ENCODE data around the gene LRIT2. TPM values are rescaled to one million over a fixed set of nuclear protein-coding genes. Genes with fewer than 3 reads are reported as not detected.
"Not testable (repeated sequence)": the region's sequence is repeated elsewhere in the genome, so short reads cannot be mapped to it uniquely, and the experiment has no call there.

LRIT2 gene
- total RNA-seq, 1 experiment from 2014 or later = not detected

DNA sequence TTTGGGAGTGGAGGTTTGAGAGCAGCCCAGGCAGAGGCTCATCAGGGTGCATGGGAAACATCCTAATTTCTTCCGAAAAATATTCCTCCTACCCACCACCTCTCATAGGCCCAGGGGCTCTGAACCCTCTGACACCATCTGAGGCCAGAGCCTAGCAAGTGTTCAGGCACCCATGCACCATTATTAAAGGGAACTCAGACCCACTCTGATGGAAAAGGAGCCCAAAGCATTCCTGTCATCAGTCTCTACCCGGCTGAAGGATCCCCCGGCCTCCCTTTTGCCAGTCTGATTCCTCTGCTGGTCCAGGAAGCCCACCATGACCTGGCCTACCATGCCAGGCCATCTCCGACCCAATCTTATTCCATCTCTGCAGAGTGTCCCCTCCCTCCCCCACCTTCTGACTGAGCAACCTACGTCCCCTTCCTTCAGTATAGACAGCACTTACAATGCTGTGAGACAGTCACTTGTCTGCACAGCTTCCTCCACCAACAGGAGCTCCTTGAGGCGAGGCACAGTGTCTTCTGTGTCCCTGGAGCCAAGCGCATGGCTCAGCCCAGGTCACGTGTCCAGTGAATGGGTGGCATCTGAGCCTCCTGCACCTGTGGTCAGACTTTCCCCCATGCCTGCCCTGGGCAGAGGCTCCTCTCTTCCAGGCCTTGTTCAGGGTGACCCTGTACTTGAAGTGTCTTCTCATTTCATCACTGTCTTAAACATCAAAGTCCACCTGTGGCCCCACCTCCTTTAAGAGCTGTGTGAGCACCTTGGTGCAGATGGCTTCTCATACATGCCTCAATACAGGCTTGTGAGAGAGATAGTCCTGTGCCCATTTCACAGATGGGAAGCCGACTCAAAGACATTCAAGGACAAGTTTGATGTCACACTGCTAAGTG, 52.6 kb downstream of the LRIT2 start:
- intact Hi-C loops (cut with micrococcal nuclease; ENCODE audit: unreplicated experiment) = no loop called here
- TF ChIP-seq, protein P1, sequence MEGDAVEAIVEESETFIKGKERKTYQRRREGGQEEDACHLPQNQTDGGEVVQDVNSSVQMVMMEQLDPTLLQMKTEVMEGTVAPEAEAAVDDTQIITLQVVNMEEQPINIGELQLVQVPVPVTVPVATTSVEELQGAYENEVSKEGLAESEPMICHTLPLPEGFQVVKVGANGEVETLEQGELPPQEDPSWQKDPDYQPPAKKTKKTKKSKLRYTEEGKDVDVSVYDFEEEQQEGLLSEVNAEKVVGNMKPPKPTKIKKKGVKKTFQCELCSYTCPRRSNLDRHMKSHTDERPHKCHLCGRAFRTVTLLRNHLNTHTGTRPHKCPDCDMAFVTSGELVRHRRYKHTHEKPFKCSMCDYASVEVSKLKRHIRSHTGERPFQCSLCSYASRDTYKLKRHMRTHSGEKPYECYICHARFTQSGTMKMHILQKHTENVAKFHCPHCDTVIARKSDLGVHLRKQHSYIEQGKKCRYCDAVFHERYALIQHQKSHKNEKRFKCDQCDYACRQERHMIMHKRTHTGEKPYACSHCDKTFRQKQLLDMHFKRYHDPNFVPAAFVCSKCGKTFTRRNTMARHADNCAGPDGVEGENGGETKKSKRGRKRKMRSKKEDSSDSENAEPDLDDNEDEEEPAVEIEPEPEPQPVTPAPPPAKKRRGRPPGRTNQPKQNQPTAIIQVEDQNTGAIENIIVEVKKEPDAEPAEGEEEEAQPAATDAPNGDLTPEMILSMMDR (conservative IDR thresholded peaks at IDR 0.05) = no peak
- no peak for TF ChIP-seq EZH2 (IDR thresholded peaks at IDR 0.05; ENCODE audit: low read depth)
- Histone ChIP-seq H3K9me3 (ENCODE audit: insufficient read depth, low read depth) (no peaks in the 10 kb centered on the region), H3K4me3 (no peak overlapping the region), H3K4me2 (no peak overlapping the region), H3K9me2 (ENCODE audit: insufficient read depth) (no peaks in the 10 kb centered on the region), H3K4me1 (replicated peaks; ENCODE audit: insufficient read depth) (no peaks in the 10 kb centered on the region), H3K36me3 (ENCODE audit: low read depth) (no peaks in the 10 kb centered on the region), H3K27me3 (ENCODE audit: insufficient read depth, low read depth) (peaks cover 45% of the 10 kb centered on the region), H3K79me2 (ENCODE audit: low read depth) (no peaks in the 10 kb centered on the region), H2AFZ (no peak overlapping the region), H3K27ac (no peak overlapping the region), H4K20me1 (ENCODE audit: insufficient read depth) (no peaks in the 10 kb centered on the region), H3F3A (ENCODE audit: insufficient read depth, low read depth) (no peaks in the 10 kb centered on the region)
- DNase-seq = no peak
- BruUV-seq (replicated peaks) = no TSS peak
- ChIA-PET POLR2A (ENCODE audit: unreplicated experiment) (no interaction called here), CTCF (no interaction called here)

DNA sequence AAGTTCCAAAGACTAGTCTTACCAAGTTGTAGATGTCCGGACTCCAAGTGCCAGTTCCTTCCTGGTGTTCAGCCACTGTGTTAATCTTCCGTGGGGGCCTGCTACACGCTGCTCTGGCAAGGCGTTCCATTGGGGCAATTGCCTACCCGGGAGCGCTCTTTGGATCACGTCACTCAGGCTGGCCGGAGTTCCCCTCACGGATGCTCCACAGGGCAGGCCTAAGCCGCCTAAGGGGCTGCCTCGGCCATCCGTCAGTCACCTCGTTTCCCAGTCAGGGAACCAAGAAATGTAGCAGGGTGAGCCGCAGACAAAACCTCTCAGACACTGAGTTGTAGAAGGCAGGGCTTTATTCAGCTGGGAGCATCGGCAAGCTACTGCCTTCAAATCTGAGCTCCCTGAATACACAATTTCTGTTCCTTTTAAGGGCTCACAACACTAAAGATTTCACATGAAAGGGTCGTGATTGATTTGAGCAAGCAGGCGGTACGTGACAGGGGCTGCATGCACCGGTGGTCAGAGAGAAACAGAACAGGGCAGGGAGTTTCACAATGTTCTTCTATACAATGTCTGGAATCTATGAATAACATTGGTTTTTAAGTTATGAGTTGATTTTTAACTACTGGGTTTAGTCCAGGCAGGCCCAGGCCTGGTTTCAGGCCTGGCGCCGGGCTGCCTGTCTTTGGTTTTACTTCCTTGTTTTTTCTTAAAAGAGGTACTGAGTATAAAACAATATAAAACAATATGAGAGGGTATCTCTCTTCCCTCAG, 53.5 kb downstream of the LRIT2 start:
- H3K4me1 ChIP-seq (replicated peaks; ENCODE audit: insufficient read depth); H3K79me2 ChIP-seq (ENCODE audit: low read depth); POLR2A ChIA-PET (ENCODE audit: unreplicated experiment); H3K4me3 ChIP-seq; H4K20me1 ChIP-seq (ENCODE audit: insufficient read depth); H3F3A ChIP-seq (ENCODE audit: insufficient read depth, low read depth); BruUV-seq (replicated peaks); H3K36me3 ChIP-seq (ENCODE audit: low read depth); intact Hi-C loops (cut with micrococcal nuclease; ENCODE audit: unreplicated experiment); H3K4me2 ChIP-seq; H3K9me2 ChIP-seq (ENCODE audit: insufficient read depth); DNase-seq; H2AFZ ChIP-seq; H3K9me3 ChIP-seq (ENCODE audit: insufficient read depth, low read depth); H3K27ac ChIP-seq; CTCF ChIA-PET: not testable (repeated sequence)
- H3K27me3 ChIP-seq (ENCODE audit: insufficient read depth, low read depth) = peaks cover 46% of the 10 kb centered on the region

DNA sequence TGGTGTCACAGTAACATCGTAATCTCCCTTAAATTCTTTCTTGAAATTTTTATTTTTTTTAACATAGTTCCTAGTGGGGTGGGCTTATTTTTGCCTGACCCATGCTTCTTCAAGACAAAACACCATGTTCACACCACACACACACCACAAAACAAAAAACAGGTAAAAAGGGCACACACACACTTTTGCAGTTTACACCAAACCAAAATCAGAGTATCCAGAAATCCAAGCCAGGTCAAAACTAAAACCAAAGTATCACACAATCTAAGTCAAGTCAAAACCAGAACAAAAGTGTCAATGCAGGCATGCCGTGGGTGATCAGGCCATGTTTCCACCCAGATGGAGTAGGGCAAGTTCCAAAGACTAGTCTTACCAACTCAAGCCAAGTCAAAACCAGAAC, 54.1 kb downstream of the LRIT2 start:
- H3K4me1 ChIP-seq (replicated peaks; ENCODE audit: insufficient read depth); H3K4me3 ChIP-seq; DNase-seq; H3K27ac ChIP-seq; H3K9me2 ChIP-seq (ENCODE audit: insufficient read depth); H3K36me3 ChIP-seq (ENCODE audit: low read depth); BruUV-seq (replicated peaks); H3F3A ChIP-seq (ENCODE audit: insufficient read depth, low read depth); H3K9me3 ChIP-seq (ENCODE audit: insufficient read depth, low read depth); H3K4me2 ChIP-seq; CTCF ChIA-PET; H2AFZ ChIP-seq; POLR2A ChIA-PET (ENCODE audit: unreplicated experiment); H3K79me2 ChIP-seq (ENCODE audit: low read depth); intact Hi-C loops (cut with micrococcal nuclease; ENCODE audit: unreplicated experiment); H4K20me1 ChIP-seq (ENCODE audit: insufficient read depth): not testable (repeated sequence)
- H3K27me3 ChIP-seq (ENCODE audit: insufficient read depth, low read depth) = peaks cover 49% of the 10 kb centered on the region

Other genes with a start within 250 kb of the LRIT2 start
- gene GHITM, start 86.0 kb downstream of the LRIT2 start, total RNA-seq (2021) = 268 and 291 TPM in 2 replicates
- gene GPR15LG, start 51.7 kb downstream of the LRIT2 start, total RNA-seq (2021) = not detected in 2 replicates
- gene CDHR1, start 31.0 kb downstream of the LRIT2 start, total RNA-seq (2021) = not detected in 2 replicates
- not detected in 2 replicates for gene LRIT1, start 16.0 kb upstream of the LRIT2 start, total RNA-seq (2021)
- not detected in 2 replicates for gene RGR, start 19.5 kb upstream of the LRIT2 start, total RNA-seq (2021)
- gene CCSER2, start 103.0 kb upstream of the LRIT2 start, total RNA-seq (2021) = 42.2 and 56.6 TPM in 2 replicates

All from PC-9 (cell line).